A673 (cell line): ENCODE measurements around the gene ZSWIM3.

Source experiments
- EZH2 ChIP-seq: fragments of 200-600 bp; sonication (generic); IDR thresholded peaks from 2 replicates; pipeline ENCODE4 v1.6.1; 2017; ENCODE audit warnings: borderline replicate concordance, low read depth, mild to moderate bottlenecking, mixed read lengths, antibody characterized with exemption, low read length; ENCODE audit not compliant: poor library complexity, severe bottlenecking
- TF ChIP-seq, protein P1 (sequence below): fragments of 300-800, 200-600 bp; sonication (generic); conservative IDR thresholded peaks from 2 replicates; pipeline ENCODE4 v1.5.1; 2017; ENCODE audit warnings: low read depth, mild to moderate bottlenecking, antibody characterized with exemption, low read length, moderate library complexity, mixed read lengths

DNA sequence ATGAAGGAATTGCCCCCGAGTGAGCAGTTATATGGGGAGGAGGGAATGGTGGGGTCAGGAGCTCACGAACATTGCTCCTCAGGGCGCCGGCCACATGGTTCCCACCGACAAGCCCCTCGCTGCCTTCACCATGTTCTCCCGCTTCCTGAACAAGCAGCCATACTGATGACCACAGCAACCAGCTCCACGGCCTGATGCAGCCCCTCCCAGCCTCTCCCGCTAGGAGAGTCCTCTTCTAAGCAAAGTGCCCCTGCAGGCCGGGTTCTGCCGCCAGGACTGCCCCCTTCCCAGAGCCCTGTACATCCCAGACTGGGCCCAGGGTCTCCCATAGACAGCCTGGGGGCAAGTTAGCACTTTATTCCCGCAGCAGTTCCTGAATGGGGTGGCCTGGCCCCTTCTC, 40.9 kb downstream of the ZSWIM3 start:
- TF ChIP-seq, protein P1, sequence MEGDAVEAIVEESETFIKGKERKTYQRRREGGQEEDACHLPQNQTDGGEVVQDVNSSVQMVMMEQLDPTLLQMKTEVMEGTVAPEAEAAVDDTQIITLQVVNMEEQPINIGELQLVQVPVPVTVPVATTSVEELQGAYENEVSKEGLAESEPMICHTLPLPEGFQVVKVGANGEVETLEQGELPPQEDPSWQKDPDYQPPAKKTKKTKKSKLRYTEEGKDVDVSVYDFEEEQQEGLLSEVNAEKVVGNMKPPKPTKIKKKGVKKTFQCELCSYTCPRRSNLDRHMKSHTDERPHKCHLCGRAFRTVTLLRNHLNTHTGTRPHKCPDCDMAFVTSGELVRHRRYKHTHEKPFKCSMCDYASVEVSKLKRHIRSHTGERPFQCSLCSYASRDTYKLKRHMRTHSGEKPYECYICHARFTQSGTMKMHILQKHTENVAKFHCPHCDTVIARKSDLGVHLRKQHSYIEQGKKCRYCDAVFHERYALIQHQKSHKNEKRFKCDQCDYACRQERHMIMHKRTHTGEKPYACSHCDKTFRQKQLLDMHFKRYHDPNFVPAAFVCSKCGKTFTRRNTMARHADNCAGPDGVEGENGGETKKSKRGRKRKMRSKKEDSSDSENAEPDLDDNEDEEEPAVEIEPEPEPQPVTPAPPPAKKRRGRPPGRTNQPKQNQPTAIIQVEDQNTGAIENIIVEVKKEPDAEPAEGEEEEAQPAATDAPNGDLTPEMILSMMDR: no peak
- TF ChIP-seq EZH2: no peak
